ENCODE data around the gene HERPUD2. TPM values are rescaled to one million over a fixed set of nuclear protein-coding genes. Genes with fewer than 3 reads are reported as not detected.

The HERPUD2 gene, protein sequence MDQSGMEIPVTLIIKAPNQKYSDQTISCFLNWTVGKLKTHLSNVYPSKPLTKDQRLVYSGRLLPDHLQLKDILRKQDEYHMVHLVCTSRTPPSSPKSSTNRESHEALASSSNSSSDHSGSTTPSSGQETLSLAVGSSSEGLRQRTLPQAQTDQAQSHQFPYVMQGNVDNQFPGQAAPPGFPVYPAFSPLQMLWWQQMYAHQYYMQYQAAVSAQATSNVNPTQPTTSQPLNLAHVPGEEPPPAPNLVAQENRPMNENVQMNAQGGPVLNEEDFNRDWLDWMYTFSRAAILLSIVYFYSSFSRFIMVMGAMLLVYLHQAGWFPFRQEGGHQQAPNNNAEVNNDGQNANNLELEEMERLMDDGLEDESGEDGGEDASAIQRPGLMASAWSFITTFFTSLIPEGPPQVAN
- polyA plus RNA-seq (2012; ENCODE audit: insufficient read depth, insufficient read length, low read depth): 11.1 TPM

DNA sequence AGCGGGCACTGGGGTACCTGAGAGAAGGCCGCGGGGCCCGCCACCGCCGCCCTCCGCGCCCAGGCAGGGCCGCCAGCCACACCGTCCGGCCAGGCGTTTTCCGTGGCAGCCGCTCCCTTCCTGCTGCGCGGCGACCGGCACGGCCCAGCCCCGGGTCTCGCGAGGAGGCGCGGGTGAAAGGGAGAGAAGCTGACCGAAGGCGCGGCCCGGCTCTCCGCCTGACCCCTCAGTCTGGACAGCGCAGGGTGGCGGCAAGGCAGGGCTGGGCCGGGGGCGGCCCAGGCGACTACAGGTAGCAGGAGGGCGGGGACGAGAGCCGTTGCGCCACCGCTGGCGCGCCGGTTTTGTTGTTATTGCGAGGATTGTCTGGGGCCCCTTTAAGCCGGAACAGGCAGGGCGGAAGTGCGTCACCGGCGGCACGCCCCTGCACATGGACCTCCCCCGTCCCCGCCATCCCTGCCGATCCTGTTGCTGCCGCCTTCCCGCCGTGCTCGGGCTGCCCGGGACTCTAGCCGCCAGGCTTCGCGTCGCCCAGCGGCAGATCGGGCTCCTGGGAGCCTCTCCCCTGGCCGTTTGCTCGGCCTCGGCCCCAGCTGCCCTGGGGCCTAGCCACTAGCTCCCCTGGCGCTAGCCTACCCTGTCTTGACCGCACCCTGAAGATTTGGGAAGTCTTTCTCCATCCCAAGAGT lies at the start of gene HERPUD2:
Gene HERPUD2, minus strand, starts transcription at position 352 of the 689 bp plus-strand sequence. CDS start 805 bp downstream, outside the sequence.
- TF ChIP-seq CTCF (IDR thresholded peaks at IDR 0.05; ENCODE audit: low read depth, low read length): no peak
- peaks cover 6% of the 10 kb centered on the region; the same call in 1 of the 2 replicates for H3K4me1 ChIP-seq

DNA sequence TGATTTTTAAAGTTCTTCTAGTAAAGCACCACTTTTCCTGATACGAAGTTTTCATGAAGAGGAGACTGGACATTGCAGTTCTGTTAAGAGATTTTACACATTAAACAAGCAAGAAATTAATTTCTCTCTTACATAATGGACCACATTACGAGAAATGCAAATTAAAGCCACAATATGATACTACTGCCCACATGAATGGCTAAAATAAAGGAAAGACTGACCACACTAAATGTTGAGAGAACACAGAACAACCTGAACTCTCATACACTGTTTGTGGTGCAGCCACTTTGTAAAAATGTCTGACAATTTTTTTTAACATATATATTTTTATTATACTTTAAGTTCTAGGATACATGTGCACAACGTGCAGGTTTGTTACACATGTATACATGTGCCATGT lies 44.0 kb upstream of the HERPUD2 start:
- no peak overlapping the region for H3K4me3 ChIP-seq (ENCODE audit: low read depth, low read length)
- no peaks in the 10 kb centered on the region for H3K36me3 ChIP-seq
- no peak for DNase-seq
- peaks cover 6% of the 10 kb centered on the region; the same call in 1 of the 2 replicates for H3K4me1 ChIP-seq
- no peak for TF ChIP-seq CTCF (IDR thresholded peaks at IDR 0.05; ENCODE audit: low read depth, low read length)
- no peaks in the 10 kb centered on the region for H3K27me3 ChIP-seq
- no peaks in the 10 kb centered on the region for H3K9me3 ChIP-seq

More for the DNA sequence above, at the start of gene HERPUD2:
- Histone ChIP-seq H3K4me3 (ENCODE audit: low read depth, low read length) (peak within 1 kb of the TSS; percentile 98), H3K27me3 (no peaks in the 10 kb centered on the region), H3K36me3 (no peaks in the 10 kb centered on the region; the same call in 1 of the 2 replicates), H3K9me3 (no peaks in the 10 kb centered on the region)
- peak; percentile 94 for DNase-seq

GRCh38 chr7:35736725-35737124 lies 41.8 kb upstream of the HERPUD2 start:
- Histone ChIP-seq H3K27me3 (no peaks in the 10 kb centered on the region), H3K4me3 (ENCODE audit: low read depth, low read length) (no peak overlapping the region), H3K36me3 (no peaks in the 10 kb centered on the region), H3K4me1 (peaks cover 12% of the 10 kb centered on the region; the same call in 1 of the 2 replicates), H3K9me3 (no peaks in the 10 kb centered on the region)
- no peak for DNase-seq
- no peak for TF ChIP-seq CTCF (IDR thresholded peaks at IDR 0.05; ENCODE audit: low read depth, low read length)

GRCh38 chr7:35735396-35735795 lies 40.5 kb upstream of the HERPUD2 start:
- no peaks in the 10 kb centered on the region for H3K36me3 ChIP-seq
- no peaks in the 10 kb centered on the region for H3K27me3 ChIP-seq
- no peak for DNase-seq
- H3K9me3 ChIP-seq: no peaks in the 10 kb centered on the region
- no peak overlapping the region for H3K4me3 ChIP-seq (ENCODE audit: low read depth, low read length)
- TF ChIP-seq CTCF (IDR thresholded peaks at IDR 0.05; ENCODE audit: low read depth, low read length): no peak
- H3K4me1 ChIP-seq: peaks cover 12% of the 10 kb centered on the region; the same call in 1 of the 2 replicates

GRCh38 chr7:35734001-35734483 lies 39.1 kb upstream of the HERPUD2 start:
- H3K4me3 ChIP-seq (ENCODE audit: low read depth, low read length): no peak overlapping the region
- TF ChIP-seq CTCF (IDR thresholded peaks at IDR 0.05; ENCODE audit: low read depth, low read length): no peak
- H3K4me1 ChIP-seq: peaks cover 13% of the 10 kb centered on the region
- H3K36me3 ChIP-seq: no peaks in the 10 kb centered on the region
- H3K9me3 ChIP-seq: no peaks in the 10 kb centered on the region
- H3K27me3 ChIP-seq: no peaks in the 10 kb centered on the region
- DNase-seq: no peak

Measured in BE2C (cell line).